Ovary (tissue), 9 donors: ENCODE results near the gene BCAS1. TPM values are rescaled to one million over a fixed set of nuclear protein-coding genes. Genes with fewer than 3 reads are reported as not detected.

ENCODE experiments used
- DNase-seq, 5 donors: peaks; one replicate each; pipeline ENCODE4 v3.0.0-alpha.2; 2019 to 2020
- H3K27ac ChIP-seq, 2 donors: fragments of 200-600 bp; one replicate each; pipeline versions ENCODE4 v1.5.1 to v1.8.0; 2019 to 2022
- H3K27me3 ChIP-seq: fragments of 200-600 bp; one replicate; pipeline ENCODE4 v1.8.0; 2022
- H3K36me3 ChIP-seq: fragments of 200-600 bp; sonication (generic); one replicate; pipeline ENCODE4 v1.5.1; 2019
- H3K4me1 ChIP-seq: one replicate; pipeline ENCODE4 v1.8.1; 2013; ENCODE audit warnings: mild to moderate bottlenecking, moderate library complexity; ENCODE audit not compliant: insufficient read depth
- H3K4me3 ChIP-seq: fragments of 200-600 bp; sonication (generic); one replicate; pipeline ENCODE4 v1.5.1; 2017
- H3K9me3 ChIP-seq, 2 donors: fragments of 200-600 bp in 1 of 2; sonication (generic) in 1 of 2; one replicate each; pipeline versions ENCODE4 v1.5.1 to v1.8.1; 2013 to 2019; ENCODE audit warnings: mild to moderate bottlenecking in 1 of 2, moderate library complexity in 1 of 2
- EP300 ChIP-seq: sonication (generic); formaldehyde crosslinking; IDR thresholded peaks from one replicate; pipeline ENCODE4 v1.6.1; 2017; ENCODE audit warnings: antibody characterized with exemption
- POLR2A ChIP-seq: fragments of 450-650 bp; IDR thresholded peaks from one replicate; pipeline ENCODE4 v1.6.1; 2017; ENCODE audit warnings: antibody characterized with exemption, mild to moderate bottlenecking, moderate library complexity
- WGBS, 3 donors: extraction: QIAGEN DNeasy Blood & Tissue Kit in 1 of 3; methylation state at CpG; one replicate each; pipeline versions ENCODE4 v1.1.5 to v1.1.7; 2013 to 2017; 5-methylcytosine and 5-hydroxymethylcytosine counted together
- intact Hi-C, 4 donors: fragments of 100-400 bp; cut with DNase I; formaldehyde crosslinking; loops; one replicate each; pipeline versions ENCODE4 v1.11.0 to v1.15.1; 2022 to 2023
- polyA plus RNA-seq, 2 donors: library from polyadenylated mRNA; stranded (reverse); fragments of 200-250 nt in 1 of 2; fragments of 350-450 nt in 1 of 2; fragmentation: Illumina TruSeq in 1 of 2; extraction: RNeasy Lipid Tissue Mini Kit (QIAGEN cat#74804) in 1 of 2; gene quantifications; one replicate each; pipeline ENCODE4 v1.2.3, GENCODE V29; 2013 to 2014
- total RNA-seq, 7 donors: library from RNA; depleted of rRNA in 2 of 7; stranded (reverse); fragments of >200 nt in 2 of 7; fragmentation: NEBNext Ultra II Directional in 3 of 7; extraction: Animal tissue kit (Norgen Biotek cat#: 25700) in 3 of 7; gene quantifications; one replicate each; pipeline versions ENCODE4 v1.1.0 to v1.2.4, GENCODE V29; 2016 to 2023
- TF ChIP-seq, protein P1 (sequence below), 3 donors: fragments of 450-650 bp in 2 of 3; fragments of 200-600 bp in 1 of 3; IDR thresholded peaks; one replicate each; pipeline versions ENCODE4 v1.5.1 to v1.8.0; 2016 to 2022; ENCODE audit warnings: antibody characterized with exemption in 3 of 3, mild to moderate bottlenecking in 1 of 3
- donor health status: DM: no; HTN: no; CAD: no; lungs with moderate emphysema.
- donor health status: DM: no; HTN: no; CAD: no.
- donor health status: Bipolar disorder and iron deficiency.
- donor health status: DM: yes; HTN: yes; CAD: no.
- donor health status: DM: no; HTN: no; CAD: no.
- donor health status: DM: yes; HTN: yes; CAD: no.

Gene BCAS1
- total and polyA plus RNA-seq, 9 donors, result 0.13 to 0.92 (median 0.51) TPM; not detected in 2

- intact Hi-C loops, result no loop called here
- TF ChIP-seq POLR2A (no peak), EP300 (no peak)
- TF ChIP-seq, protein P1, sequence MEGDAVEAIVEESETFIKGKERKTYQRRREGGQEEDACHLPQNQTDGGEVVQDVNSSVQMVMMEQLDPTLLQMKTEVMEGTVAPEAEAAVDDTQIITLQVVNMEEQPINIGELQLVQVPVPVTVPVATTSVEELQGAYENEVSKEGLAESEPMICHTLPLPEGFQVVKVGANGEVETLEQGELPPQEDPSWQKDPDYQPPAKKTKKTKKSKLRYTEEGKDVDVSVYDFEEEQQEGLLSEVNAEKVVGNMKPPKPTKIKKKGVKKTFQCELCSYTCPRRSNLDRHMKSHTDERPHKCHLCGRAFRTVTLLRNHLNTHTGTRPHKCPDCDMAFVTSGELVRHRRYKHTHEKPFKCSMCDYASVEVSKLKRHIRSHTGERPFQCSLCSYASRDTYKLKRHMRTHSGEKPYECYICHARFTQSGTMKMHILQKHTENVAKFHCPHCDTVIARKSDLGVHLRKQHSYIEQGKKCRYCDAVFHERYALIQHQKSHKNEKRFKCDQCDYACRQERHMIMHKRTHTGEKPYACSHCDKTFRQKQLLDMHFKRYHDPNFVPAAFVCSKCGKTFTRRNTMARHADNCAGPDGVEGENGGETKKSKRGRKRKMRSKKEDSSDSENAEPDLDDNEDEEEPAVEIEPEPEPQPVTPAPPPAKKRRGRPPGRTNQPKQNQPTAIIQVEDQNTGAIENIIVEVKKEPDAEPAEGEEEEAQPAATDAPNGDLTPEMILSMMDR (IDR thresholded peaks at IDR 0.05), result no peak
- H3K4me3 ChIP-seq, result no peak overlapping the region
- 93 to 95% (median 95%) methylated on average over 4 of the region's 4 CpGs for WGBS, 3 donors
- no peaks in the 10 kb centered on the region for H3K4me1 ChIP-seq
- no peaks in the 10 kb centered on the region for H3K36me3 ChIP-seq
- no peak for DNase-seq
- H3K27me3 ChIP-seq, result no peaks in the 10 kb centered on the region
- no peak overlapping the region for H3K27ac ChIP-seq
- no peaks in the 10 kb centered on the region for H3K9me3 ChIP-seq
Measured at GRCh38 chr20:53964501-53965253, 105.7 kb downstream of the BCAS1 start.

- TF ChIP-seq POLR2A, result no peak
- TF ChIP-seq EP300, result no peak
- TF ChIP-seq, protein P1 (IDR thresholded peaks at IDR 0.05), result no peak
- intact Hi-C loops, result no loop called here
- H3K36me3 ChIP-seq, result no peaks in the 10 kb centered on the region
- H3K27ac ChIP-seq, result no peak overlapping the region
- H3K9me3 ChIP-seq, result no peaks in the 10 kb centered on the region
- no peaks in the 10 kb centered on the region for H3K4me1 ChIP-seq
- H3K4me3 ChIP-seq, result no peak overlapping the region
- no peaks in the 10 kb centered on the region for H3K27me3 ChIP-seq
- no peak for DNase-seq
- 78 to 92% (median 86%) methylated on average over 3 of the region's 3 CpGs for WGBS, 3 donors
Measured at GRCh38 chr20:53964067-53964466, 106.3 kb downstream of the BCAS1 start.

DNA sequence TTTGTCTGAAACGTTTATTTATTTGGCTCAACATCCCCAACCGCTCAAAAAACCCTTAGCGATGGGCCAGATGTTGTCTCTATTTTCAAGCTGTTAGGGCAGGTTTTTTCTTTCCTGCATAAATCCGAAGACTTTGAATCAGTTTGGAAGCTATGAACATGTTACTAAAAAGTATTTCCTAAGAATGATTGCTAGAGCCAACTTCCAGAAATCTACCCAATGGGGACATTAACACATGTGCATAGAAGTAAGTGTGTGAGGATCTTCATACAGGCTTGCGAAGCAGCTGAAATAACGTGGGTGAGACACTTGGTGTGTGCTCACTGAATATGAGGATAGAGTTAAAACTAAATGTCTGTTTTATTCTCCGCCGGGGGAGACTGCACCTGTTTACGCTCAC lies 106.8 kb downstream of the BCAS1 start:
- Histone ChIP-seq H3K27me3 (no peaks in the 10 kb centered on the region), H3K4me3 (no peak overlapping the region), H3K36me3 (no peaks in the 10 kb centered on the region), H3K27ac (no peak overlapping the region), H3K9me3 (no peaks in the 10 kb centered on the region), H3K4me1 (no peaks in the 10 kb centered on the region)
- WGBS, 3 donors, result 79 to 86% (median 83%) methylated on average over 9 of the region's 9 CpGs
- no peak for DNase-seq
- intact Hi-C loops, result no loop called here
- no peak for TF ChIP-seq POLR2A
- TF ChIP-seq, protein P1 (IDR thresholded peaks at IDR 0.05), result no peak
- TF ChIP-seq EP300, result no peak

GRCh38 chr20:53962388-53962787 lies 108.0 kb downstream of the BCAS1 start:
- intact Hi-C loops, result no loop called here
- no peak overlapping the region for H3K4me3 ChIP-seq
- 80 to 99% (median 93%) methylated on average over 3 of the region's 3 CpGs for WGBS, 3 donors
- peaks cover under 1% of the 10 kb centered on the region for H3K4me1 ChIP-seq
- H3K36me3 ChIP-seq, result no peaks in the 10 kb centered on the region
- no peaks in the 10 kb centered on the region for H3K9me3 ChIP-seq
- H3K27ac ChIP-seq, result no peak overlapping the region
- no peak for DNase-seq
- TF ChIP-seq, protein P1 (IDR thresholded peaks at IDR 0.05), result no peak
- no peak for TF ChIP-seq EP300
- no peak for TF ChIP-seq POLR2A
- no peaks in the 10 kb centered on the region for H3K27me3 ChIP-seq
